NCI-H82 (cell line): ENCODE data around the gene GRIK1.
"Not testable (repeated sequence)": the region's sequence is repeated elsewhere in the genome, so short reads cannot be mapped to it uniquely, and the experiment has no call there.

ENCODE experiments used
- DNase-seq: peaks from one replicate; lab custom pipeline; 2025; lab: John Stamatoyannopoulos, UW

The GRIK1 gene

GRCh38 chr21:29610779-29611360 lies 328.9 kb downstream of the GRIK1 start:
- no peak for DNase-seq

- DNase-seq: no peak
Observed at GRCh38 chr21:29606613-29607012, 333.2 kb downstream of the GRIK1 start.

- DNase-seq: not testable (repeated sequence)
Observed at GRCh38 chr21:29605219-29605618, 334.6 kb downstream of the GRIK1 start.

GRCh38 chr21:29604076-29604475 lies 335.7 kb downstream of the GRIK1 start:
- no peak for DNase-seq

GRCh38 chr21:29601047-29601446 lies 338.7 kb downstream of the GRIK1 start:
- no peak for DNase-seq

GRCh38 chr21:29586696-29587095 lies 353.1 kb downstream of the GRIK1 start:
- DNase-seq: no peak

- no peak for DNase-seq
Observed at GRCh38 chr21:29585462-29585861, 354.3 kb downstream of the GRIK1 start.

GRCh38 chr21:29583424-29583924 lies 356.3 kb downstream of the GRIK1 start:
- peak; percentile 70 for DNase-seq

GRCh38 chr21:29582855-29583254 lies 356.9 kb downstream of the GRIK1 start:
- DNase-seq: no peak

GRCh38 chr21:29581393-29581792 lies 358.4 kb downstream of the GRIK1 start:
- no peak for DNase-seq

- peak; percentile 5 for DNase-seq
Observed at GRCh38 chr21:29580732-29581285, 359.0 kb downstream of the GRIK1 start.

- DNase-seq: peak; percentile 97
Observed at GRCh38 chr21:29578306-29578705, 361.5 kb downstream of the GRIK1 start.

GRCh38 chr21:29571949-29572348 lies 367.8 kb downstream of the GRIK1 start:
- peak; percentile 94 for DNase-seq

GRCh38 chr21:29568020-29568697 lies 371.6 kb downstream of the GRIK1 start:
- no peak for DNase-seq

- no peak for DNase-seq
Observed at GRCh38 chr21:29557931-29558725, 381.7 kb downstream of the GRIK1 start.

GRCh38 chr21:29557200-29557599 lies 382.6 kb downstream of the GRIK1 start:
- DNase-seq: no peak

GRCh38 chr21:29555601-29556000 lies 384.2 kb downstream of the GRIK1 start:
- no peak for DNase-seq

GRCh38 chr21:29550205-29550604 lies 389.6 kb downstream of the GRIK1 start:
- DNase-seq: peak; percentile 63

GRCh38 chr21:29549614-29550013 lies 390.2 kb downstream of the GRIK1 start:
- DNase-seq: no peak

- no peak for DNase-seq
Observed at GRCh38 chr21:29547998-29548397, 391.8 kb downstream of the GRIK1 start.

- DNase-seq: no peak
Observed at GRCh38 chr21:29546071-29546470, 393.7 kb downstream of the GRIK1 start.

- DNase-seq: no peak
Observed at GRCh38 chr21:29540289-29540688, 399.5 kb downstream of the GRIK1 start.

- DNase-seq: no peak
Observed at GRCh38 chr21:29538115-29538514, 401.7 kb downstream of the GRIK1 start.
